K562 (cell line): Measurements from ENCODE around the gene RERG. TPM values are rescaled to one million over a fixed set of nuclear protein-coding genes. Genes with fewer than 3 reads are reported as not detected.

Experiments
- ATAC-seq: fragments of 200-7000 bp; cut with Tn5 transposase; 3 replicates; pipeline ENCODE4 v1.9.1; 2020; ENCODE audit warnings: moderate library complexity
- BruUV-seq: library from RNA; stranded (reverse); fragments of 400-500 nt; replicated peaks from 2 replicates; lab custom pipeline; 2021; lab: Mats Ljungman, UMichigan
- CTCF ChIA-PET: fragments of 300-600 bp; formaldehyde crosslinking; extraction: SDS; loops from one replicate; lab custom pipeline; 2021; ENCODE audit warnings: low intra/inter-chr PET ratio; lab: Yijun Ruan, JAX
- POLR2A ChIA-PET: fragments of 300-600, 350-650 bp; sonication (Branson Sonifier 250); formaldehyde crosslinking; extraction: SDS; loops from one replicate; lab custom pipeline; 2021; ENCODE audit warnings: antibody characterized with exemption, inconsistent platforms; lab: Yijun Ruan, JAX
- DNase-seq, 4 experiments: peaks; one replicate each; pipeline versions ENCODE4 v3.0.0 to v3.0.0-alpha.2; 2011 to 2018; ENCODE audit warnings: low spot score in 3 of 4, mixed read lengths in 3 of 4; ENCODE audit errors: extremely low read depth in 1 of 4
- FAIRE-seq: peaks from 2 replicates; lab custom pipeline; 2011; peaks lifted over from hg19 to GRCh38; lab: Jason Lieb, UNC
- H2AFZ ChIP-seq: 2 replicates; pipeline ENCODE4 v1.6.0; 2011; ENCODE audit warnings: low read depth, low read length, control low read depth, inconsistent platforms
- H3K27ac ChIP-seq: fragments of 200-600 bp; 3 replicates; pipeline ENCODE4 v1.8.0; 2011; ENCODE audit warnings: low read depth, mild to moderate bottlenecking, control low read depth, inconsistent platforms, low read length, moderate library complexity, mixed read lengths; ENCODE audit errors: extremely low read depth
- H3K27me3 ChIP-seq, 2 experiments: fragments of 300-600 bp in 1 of 2; 2 replicates in 1 of 2; 3 replicates in 1 of 2; pipeline versions ENCODE4 v1.6.0 to v1.8.0; 2011; ENCODE audit warnings: inconsistent platforms in 2 of 2, low read length in 2 of 2, mild to moderate bottlenecking in 1 of 2, mixed read lengths in 1 of 2, moderate library complexity in 1 of 2; ENCODE audit not compliant: control insufficient read depth in 2 of 2, insufficient read depth in 2 of 2
- H3K36me3 ChIP-seq: fragments of 300-600 bp; 3 replicates; pipeline ENCODE4 v1.8.0; 2011; ENCODE audit warnings: mild to moderate bottlenecking, low read length, inconsistent platforms; ENCODE audit not compliant: control insufficient read depth, insufficient read depth
- H3K4me1 ChIP-seq, 2 experiments: fragments of 200-600 bp in 1 of 2; replicated peaks in 1 of 2; 2 replicates in 1 of 2; 3 replicates in 1 of 2; pipeline versions ENCODE4 v1.5.1 to v1.8.0; 2011; ENCODE audit warnings: inconsistent platforms in 2 of 2, low read length in 2 of 2, mild to moderate bottlenecking in 1 of 2, mixed read lengths in 1 of 2, moderate library complexity in 1 of 2; ENCODE audit not compliant: control insufficient read depth in 2 of 2, insufficient read depth in 2 of 2
- H3K4me2 ChIP-seq: 2 replicates; pipeline ENCODE4 v1.6.1; 2011; ENCODE audit warnings: low read length, control low read depth, inconsistent platforms, mixed read lengths; ENCODE audit not compliant: insufficient read depth
- H3K4me3 ChIP-seq: fragments of 200-600 bp; sonication (generic), shearing (Covaris generic); 2 replicates; pipeline ENCODE4 v1.5.1; 2016; ENCODE audit warnings: control low read depth, inconsistent platforms
- H3K79me2 ChIP-seq: fragments of 200-600 bp; 3 replicates; pipeline ENCODE4 v1.8.0; 2011; ENCODE audit warnings: low read length, inconsistent platforms; ENCODE audit not compliant: control insufficient read depth, insufficient read depth
- H3K9ac ChIP-seq, 2 experiments: 2 replicates each; pipeline versions ENCODE4 v1.6.0 to v1.6.1; 2011; ENCODE audit warnings: low read depth in 2 of 2, low read length in 2 of 2, control low read depth in 1 of 2, inconsistent platforms in 1 of 2, mild to moderate bottlenecking in 1 of 2, mixed read lengths in 1 of 2; ENCODE audit not compliant: insufficient read depth in 1 of 2
- H3K9me1 ChIP-seq: one replicate; pipeline ENCODE4 v1.6.0; 2011; ENCODE audit warnings: inconsistent platforms, mild to moderate bottlenecking, low read length, moderate library complexity; ENCODE audit not compliant: control insufficient read depth, insufficient read depth
- H3K9me3 ChIP-seq: replicated peaks from 2 replicates; pipeline ENCODE4 v1.5.1; 2011; ENCODE audit warnings: low read depth, low read length, inconsistent platforms; ENCODE audit not compliant: control insufficient read depth, insufficient read depth
- H4K20me1 ChIP-seq: replicated peaks from 2 replicates; pipeline ENCODE4 v1.6.1; 2011; ENCODE audit warnings: low read length, inconsistent platforms, mixed read lengths; ENCODE audit not compliant: control insufficient read depth, insufficient read depth
- COPS2 ChIP-seq: fragments of 450-650 bp; conservative IDR thresholded peaks from 2 replicates; pipeline ENCODE4 v1.6.1; 2016; ENCODE audit warnings: mild to moderate bottlenecking, moderate library complexity
- HLTF ChIP-seq: fragments of 450-650 bp; IDR thresholded peaks from 2 replicates; pipeline ENCODE4 v1.6.1; 2016
- HMG20B ChIP-seq: fragments of 250-450 bp; sonication (Bioruptor Pico); IDR thresholded peaks from 2 replicates; pipeline ENCODE4 v1.5.0; 2021; ENCODE audit warnings: mild to moderate bottlenecking
- KLF1 ChIP-seq: fragments of 450-650 bp; IDR thresholded peaks from 2 replicates; pipeline ENCODE4 v1.6.1; 2016; ENCODE audit warnings: missing genetic modification characterization, missing compliant biosample characterization
- OTX1 ChIP-seq: fragments of 450-650 bp; formaldehyde crosslinking; IDR thresholded peaks from 2 replicates; pipeline ENCODE4 v1.4.0; 2022; ENCODE audit warnings: mild to moderate bottlenecking
- RBM15 ChIP-seq: fragments of 200-400 bp; formaldehyde crosslinking; IDR thresholded peaks from 2 replicates; pipeline ENCODE4 v1.6.1; 2018; ENCODE audit warnings: mild to moderate bottlenecking, low read length, moderate library complexity; ENCODE audit not compliant: insufficient read depth
- REST ChIP-seq, 2 experiments: fragments of 450-650 bp; formaldehyde crosslinking in 1 of 2; IDR thresholded peaks; 2 replicates each; pipeline versions ENCODE4 v1.4.0 to v1.6.1; 2014 to 2020; ENCODE audit warnings: mild to moderate bottlenecking in 2 of 2, borderline replicate concordance in 1 of 2, low read depth in 1 of 2
- SETDB1 ChIP-seq: IDR thresholded peaks from one replicate; pipeline ENCODE4 v1.6.1; 2012; ENCODE audit warnings: low read length, control low read depth, inconsistent platforms
- SRSF1 ChIP-seq: fragments of 200-400 bp; formaldehyde crosslinking; IDR thresholded peaks from 2 replicates; pipeline ENCODE4 v1.6.1; 2017; ENCODE audit warnings: mild to moderate bottlenecking, low read depth, low read length, moderate library complexity
- TFE3 ChIP-seq: fragments of 450-650 bp; formaldehyde crosslinking; IDR thresholded peaks from 2 replicates; pipeline ENCODE4 v1.4.0; 2020; ENCODE audit warnings: mild to moderate bottlenecking, mixed read lengths
- WGBS: fragments of 100-300 bp; shearing (Covaris generic); methylation state at CpG from one replicate; pipeline ENCODE4 v1.1.6; 2016; ENCODE audit warnings: low coverage, mixed read lengths; ENCODE audit not compliant: insufficient coverage; ENCODE audit errors: missing lambda C conversion rate; 5-methylcytosine and 5-hydroxymethylcytosine counted together
- in situ Hi-C: fragments of 300-500 bp; cut with MboI; formaldehyde crosslinking; loops from 4 replicates; pipeline ENCODE4 v1.15.0; 2018; ENCODE audit warnings: inconsistent platforms, mixed read lengths
- intact Hi-C: fragments of 100-400 bp; cut with micrococcal nuclease; formaldehyde crosslinking; loops from 2 replicates; pipeline ENCODE4 v1.14.2; 2022
- polyA plus RNA-seq, 8 experiments: library from polyadenylated mRNA; depleted of rRNA in 4 of 8; stranded (reverse) in 5 of 8; unstranded in 3 of 8; fragments of >200 nt; fragmentation: Nextera tagmentation in 2 of 8; fragmentation: Illumina TruSeq in 1 of 8; extraction: Ambion mirVana in 2 of 8; extraction: Trizol in 1 of 8; gene quantifications; 2 replicates each; pipeline versions ENCODE4 v1.2.1 to v1.2.3, GENCODE V29; 2011 to 2014; ENCODE audit warnings: inconsistent platforms in 1 of 8, missing spikeins in 1 of 8
- total RNA-seq, 7 experiments: library from RNA; depleted of rRNA in 6 of 7; stranded (reverse); fragments of >200 nt in 6 of 7; fragmentation: Illumina TruSeq in 2 of 7; extraction: Trizol in 2 of 7; gene quantifications; 2 replicates each; pipeline versions ENCODE4 v1.2.1 to v1.2.3, GENCODE V29; 2011 to 2021; ENCODE audit warnings: low replicate concordance in 1 of 7

Gene RERG
- total and polyA plus RNA-seq, 9 of the 15 experiments (the other 6 are each of a cell fraction or from before 2014, with no cell fraction given) = 2.2 to 7.3 (median 3.0) TPM

- H3K36me3 ChIP-seq = no peaks in the 10 kb centered on the region
- POLR2A ChIA-PET = no interaction called here
- no peak overlapping the region for H3K9ac ChIP-seq
- in situ Hi-C loops = no loop called here
- DNase-seq = no peak
- H3K27ac ChIP-seq = no peak overlapping the region
- no peaks in the 10 kb centered on the region for H4K20me1 ChIP-seq
- no peaks in the 10 kb centered on the region for H3K9me1 ChIP-seq
- no peak for FAIRE-seq
- 2% methylated on average over 6 of the region's 6 CpGs for whole genome bisulfite sequencing
- H3K9me3 ChIP-seq = no peaks in the 10 kb centered on the region
- intact Hi-C loops = no loop called here
- CTCF ChIA-PET = no interaction called here
- no peak overlapping the region for H2AFZ ChIP-seq
- H3K4me2 ChIP-seq = no peak overlapping the region
- no peak overlapping the region for H3K4me3 ChIP-seq
- TF ChIP-seq HLTF = no peak
- no peak for TF ChIP-seq COPS2
- TF ChIP-seq SETDB1 = no peak
- TF ChIP-seq SRSF1 = no peak
- no peak for TF ChIP-seq KLF1
- TF ChIP-seq RBM15 = no peak
- TF ChIP-seq OTX1 (CRISPR knock-in tag) = no peak
- no peak for TF ChIP-seq TFE3 (CRISPR knock-in tag)
- no peak for TF ChIP-seq REST (IDR thresholded peaks at IDR 0.05; ENCODE audit: borderline replicate concordance)
- TF ChIP-seq REST (CRISPR knock-in tag; IDR thresholded peaks at IDR 0.05; ENCODE audit: low read depth) = no peak
- TF ChIP-seq HMG20B = no peak
- no peak for ATAC-seq
- BruUV-seq = no TSS peak
- H3K4me1 ChIP-seq = no peaks in the 10 kb centered on the region
- no peaks in the 10 kb centered on the region for H3K79me2 ChIP-seq
- no peaks in the 10 kb centered on the region for H3K27me3 ChIP-seq
Measured at GRCh38 chr12:15171012-15171655, 50.1 kb downstream of the RERG start.
